HUDEP-2 (cell line): ENCODE measurements around the gene C10orf67.
"Not testable (repeated sequence)": the region's sequence is repeated elsewhere in the genome, so short reads cannot be mapped to it uniquely, and the experiment has no call there.

Experiments used
- DNase-seq, 76 experiments: peaks; one replicate each; lab custom pipeline; 2025; ENCODE audit not compliant: unreplicated experiment in 76 of 76; lab: John Stamatoyannopoulos, UW

The C10orf67 gene

DNA sequence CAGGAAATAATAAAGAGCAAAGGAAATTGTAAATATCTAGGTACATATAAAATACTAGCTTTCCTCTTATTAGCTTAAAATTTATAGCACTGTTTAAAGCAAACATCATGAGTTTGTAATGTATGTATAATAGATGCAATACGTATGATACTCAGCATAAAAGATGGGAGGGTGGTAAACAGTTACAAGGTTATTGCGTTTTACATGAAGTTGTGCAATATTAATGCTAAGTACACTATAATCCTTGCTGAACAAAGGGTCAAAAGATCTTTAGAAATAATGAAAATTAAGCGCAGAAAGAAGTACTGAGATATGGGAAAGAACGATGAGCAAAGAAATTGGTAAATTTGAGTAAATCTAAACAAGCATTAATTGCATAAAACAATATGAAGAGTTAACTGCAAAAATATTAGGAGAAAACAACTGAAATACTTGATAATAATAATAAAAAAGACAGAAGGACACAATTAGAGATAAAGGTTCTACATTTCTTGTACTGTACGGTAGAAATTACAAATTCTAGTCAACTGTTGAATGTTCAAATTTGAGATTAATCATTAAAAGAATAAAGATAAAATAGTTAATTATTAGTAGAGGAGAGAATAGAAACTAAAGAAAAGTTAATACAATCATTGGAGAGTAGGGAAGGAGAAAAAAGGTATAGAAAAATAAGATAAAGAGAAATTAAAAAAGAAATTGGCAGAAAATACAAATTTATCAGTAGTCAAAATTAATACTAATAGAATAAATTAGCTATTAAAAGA is 17.9 kb downstream of the C10orf67 start:
- DNase-seq: no peak

DNA sequence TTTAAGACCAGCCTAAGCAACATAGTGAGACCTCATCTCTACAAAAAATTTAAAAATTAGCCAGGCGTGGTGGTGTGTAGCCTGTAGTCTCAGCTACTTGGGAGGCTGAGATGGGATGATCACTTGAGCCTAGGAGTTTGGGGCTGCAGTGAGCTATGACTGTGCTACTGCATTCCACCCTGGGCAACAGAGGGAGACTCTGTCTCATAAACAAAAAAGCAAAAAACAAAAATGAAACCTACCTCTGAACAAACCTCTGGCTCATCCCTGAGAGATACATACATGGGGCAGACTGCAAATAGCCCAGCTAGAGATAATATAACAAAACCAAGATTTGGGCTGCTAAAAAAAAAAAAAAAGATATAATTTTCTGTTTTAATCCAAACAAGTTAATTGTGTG is 19.5 kb downstream of the C10orf67 start:
- DNase-seq: no peak

DNA sequence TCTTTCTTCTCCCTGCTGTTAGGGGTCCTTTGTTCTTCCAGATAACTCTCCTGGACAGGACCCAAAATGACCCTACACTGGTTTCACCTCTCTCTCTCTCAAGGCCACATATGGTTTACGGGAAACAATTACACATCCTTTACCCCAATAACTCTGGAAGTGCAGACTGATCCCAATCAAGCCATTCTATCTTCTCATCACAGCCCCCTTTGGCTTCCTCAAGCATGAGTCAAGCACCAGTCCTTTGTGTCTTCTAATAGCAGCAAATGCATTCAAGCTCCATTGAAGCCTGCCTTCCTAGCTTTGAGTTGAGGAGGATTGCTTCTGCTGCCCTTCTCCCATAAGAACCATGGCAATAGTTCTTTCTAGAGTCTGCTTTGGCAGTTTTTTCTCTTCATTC is 20.2 kb downstream of the C10orf67 start:
- no peak for DNase-seq

DNA sequence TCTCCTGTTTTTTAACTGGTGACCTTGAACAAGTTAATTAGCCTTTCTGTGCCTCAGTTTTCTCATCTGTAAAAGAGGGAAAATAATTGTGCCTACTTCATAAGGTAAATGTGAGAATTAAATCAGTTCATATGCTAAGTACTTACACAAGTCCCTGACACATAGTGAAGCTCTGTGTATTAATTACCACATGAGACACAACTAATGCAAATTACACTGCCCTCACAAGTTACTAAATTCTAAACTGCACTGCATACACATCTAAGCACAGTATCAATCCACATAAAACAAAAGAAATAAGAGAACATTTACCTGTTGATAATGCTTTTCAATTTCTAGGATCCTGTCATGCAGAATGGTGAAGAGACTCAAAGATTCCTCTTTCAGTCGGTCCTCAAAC is 22.5 kb downstream of the C10orf67 start:
- DNase-seq: no peak

DNA sequence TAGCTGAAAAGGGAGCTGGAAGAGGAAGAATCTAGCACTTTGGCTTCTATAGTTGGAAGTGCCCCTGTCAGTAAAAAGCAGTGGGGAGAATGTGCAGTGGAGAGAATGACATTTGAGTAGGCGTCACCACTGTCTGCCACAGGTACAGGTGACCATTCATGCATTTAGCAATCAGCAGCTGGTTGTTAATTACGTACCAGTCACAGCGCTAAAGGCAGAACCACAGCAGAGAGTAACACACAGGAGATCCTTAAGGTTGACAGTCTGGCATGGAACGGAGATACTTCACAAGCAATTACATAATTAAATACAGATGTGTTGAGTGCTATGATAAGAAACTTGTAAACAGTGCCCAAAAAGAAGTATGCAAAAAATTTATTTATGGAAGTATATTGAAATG is 24.8 kb downstream of the C10orf67 start:
- no peak for DNase-seq

DNA sequence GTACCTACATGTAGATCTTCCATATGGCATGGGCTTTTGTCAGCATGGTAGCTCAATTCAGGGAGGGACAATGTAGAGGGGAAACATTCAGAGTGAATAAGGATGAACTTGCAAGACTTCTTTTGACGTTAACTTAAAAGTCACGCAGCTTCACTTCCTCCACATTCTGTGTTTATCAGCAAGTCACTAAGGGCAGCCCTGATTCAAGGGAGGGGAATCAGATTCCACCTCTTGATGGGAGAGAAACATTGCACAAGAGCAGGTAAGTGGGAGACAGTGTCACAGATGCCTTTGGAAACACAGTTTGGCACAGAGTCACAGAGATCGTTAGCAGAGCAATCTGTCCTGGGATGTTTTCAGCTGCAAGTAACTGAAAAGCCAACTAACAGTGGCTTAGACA is 26.2 kb downstream of the C10orf67 start:
- DNase-seq: no peak

DNA sequence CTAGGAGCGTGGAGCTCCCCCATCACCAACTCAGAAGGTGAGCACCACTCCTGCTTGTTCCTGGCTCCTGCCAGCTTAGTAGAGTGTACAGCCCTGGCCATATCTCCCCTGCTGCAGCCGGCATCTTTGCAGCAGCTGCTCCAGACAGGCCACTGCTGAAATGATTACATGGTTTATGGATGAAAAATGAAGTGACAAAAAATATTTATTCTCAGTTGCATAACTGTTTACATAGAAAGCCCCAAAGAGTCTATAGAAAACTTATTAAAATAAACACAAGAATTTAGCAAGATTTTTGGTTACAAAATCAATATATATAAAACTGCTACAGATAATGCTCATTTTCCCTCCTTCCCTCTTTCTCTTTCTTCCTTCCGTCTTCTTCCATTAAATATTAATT is 27.2 kb downstream of the C10orf67 start:
- no peak for DNase-seq

DNA sequence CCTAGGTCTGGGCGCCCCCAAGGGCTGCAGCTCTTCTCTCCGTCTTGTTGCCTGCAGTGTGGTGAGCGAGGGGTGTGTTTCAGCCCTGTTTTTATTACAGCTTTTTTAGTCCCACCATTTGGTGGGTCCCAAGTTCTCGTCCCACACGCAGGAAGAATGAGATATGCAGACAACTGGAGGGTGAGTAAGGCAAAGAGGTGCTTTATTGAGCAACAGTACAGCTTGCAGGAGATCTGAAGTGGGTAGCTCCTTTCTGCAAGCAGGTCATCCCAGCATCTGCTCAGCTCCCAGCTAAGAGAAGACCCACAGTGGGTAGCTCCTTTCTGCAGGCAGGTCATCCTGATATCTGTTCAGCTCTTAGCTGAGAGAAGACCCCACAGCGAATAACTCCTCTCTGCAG is 28.2 kb downstream of the C10orf67 start:
- no peak for DNase-seq

DNA sequence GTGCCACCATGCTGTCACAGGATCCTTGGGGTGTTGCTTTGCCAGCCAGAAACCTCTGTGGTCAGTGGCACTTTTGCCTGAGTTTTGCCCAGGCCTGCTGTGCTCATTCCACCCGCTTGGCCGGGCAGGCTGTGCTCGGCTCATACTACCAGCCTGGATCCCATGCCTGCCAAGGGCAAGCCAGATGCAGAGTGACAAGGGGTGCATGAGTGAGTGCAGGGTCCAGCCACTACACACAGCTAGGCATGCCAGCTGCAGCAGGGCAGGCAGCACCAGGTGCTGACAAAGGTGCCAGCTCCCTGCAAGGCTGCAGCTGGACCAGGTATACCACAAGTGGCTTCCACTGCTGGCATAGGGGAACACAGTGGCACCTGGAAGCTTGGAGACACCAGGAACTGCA is 28.6 kb downstream of the C10orf67 start:
- no peak for DNase-seq

DNA sequence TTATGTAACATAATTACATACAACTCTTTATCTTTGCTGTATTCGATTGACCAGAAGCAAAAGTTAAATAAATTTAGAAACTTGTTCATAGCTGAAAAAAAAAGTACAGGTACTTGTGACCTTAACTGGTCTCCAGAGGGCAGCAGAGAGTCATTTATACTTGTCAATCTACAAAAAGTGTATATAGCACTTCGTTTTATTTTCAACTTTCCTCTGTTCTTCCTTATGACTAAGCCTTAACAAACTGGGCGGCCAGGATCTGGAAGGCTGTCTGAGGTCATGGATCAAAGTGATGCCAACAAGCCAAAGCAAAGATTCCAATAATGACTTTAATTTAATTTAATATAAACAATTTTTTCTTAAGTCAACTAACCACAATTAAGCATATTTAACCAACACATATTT is 29.8 kb downstream of the C10orf67 start:
- peak in 30 of 76 experiments; percentile 2 to 54 (median 21) for DNase-seq

DNA sequence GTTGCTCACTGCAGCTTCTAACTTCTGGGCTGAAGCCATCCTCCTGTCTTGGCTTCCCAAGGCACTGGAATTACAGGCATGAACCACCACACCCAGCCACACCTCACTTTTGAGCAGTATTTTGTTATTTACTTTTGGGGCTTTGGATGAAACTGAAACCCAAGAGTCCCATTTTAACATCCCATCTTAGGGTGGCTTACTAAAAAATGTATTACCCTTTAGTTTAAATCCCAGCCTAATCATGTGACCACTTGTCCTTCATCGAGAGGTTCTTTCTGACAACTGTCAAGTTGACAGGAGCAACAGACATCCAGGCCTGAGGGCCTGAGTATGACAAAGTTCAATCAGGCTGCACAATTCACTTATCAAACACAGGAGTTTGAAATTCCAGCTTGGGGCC is 33.6 kb downstream of the C10orf67 start:
- DNase-seq: no peak

DNA sequence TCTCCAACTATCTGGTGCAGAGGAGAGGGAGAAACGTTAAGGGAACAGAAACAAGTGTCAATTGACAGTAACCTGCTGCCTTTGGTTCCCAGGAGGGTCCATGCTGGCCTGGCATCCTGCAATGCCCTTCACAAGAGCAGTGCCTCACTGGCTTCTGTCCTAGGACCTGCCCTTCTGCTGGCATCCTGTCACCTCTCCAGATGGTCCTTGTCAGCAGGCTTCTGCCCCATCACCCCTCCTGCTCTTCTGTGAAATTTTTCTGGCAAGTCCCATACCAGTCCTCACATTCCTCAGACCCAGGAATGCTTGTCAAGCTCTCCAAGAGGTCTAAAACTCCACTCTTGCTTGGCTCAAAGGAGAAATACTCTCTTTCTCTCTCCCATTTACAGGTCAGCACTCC is 34.2 kb downstream of the C10orf67 start:
- no peak for DNase-seq

DNA sequence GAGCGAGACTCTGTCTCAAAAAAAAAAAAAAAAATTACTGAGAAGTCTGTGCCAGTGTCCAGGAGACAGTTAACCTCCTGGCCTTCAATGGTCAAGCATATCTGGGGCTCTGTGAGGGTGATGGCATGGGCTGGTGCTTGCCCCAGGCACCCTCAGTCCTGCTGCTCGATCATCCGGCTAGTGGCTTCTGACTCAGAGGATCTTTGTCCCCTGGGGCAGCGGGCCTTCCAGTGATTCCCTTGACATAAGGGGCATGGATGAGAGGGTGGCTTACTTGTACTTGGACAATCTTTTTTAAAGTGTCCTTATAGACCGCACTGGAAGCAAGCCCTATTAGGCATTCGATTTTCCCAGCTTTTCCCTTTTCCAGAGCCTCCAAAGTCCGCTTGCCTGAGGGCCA is 44.6 kb downstream of the C10orf67 start:
- not testable (repeated sequence) for DNase-seq

DNA sequence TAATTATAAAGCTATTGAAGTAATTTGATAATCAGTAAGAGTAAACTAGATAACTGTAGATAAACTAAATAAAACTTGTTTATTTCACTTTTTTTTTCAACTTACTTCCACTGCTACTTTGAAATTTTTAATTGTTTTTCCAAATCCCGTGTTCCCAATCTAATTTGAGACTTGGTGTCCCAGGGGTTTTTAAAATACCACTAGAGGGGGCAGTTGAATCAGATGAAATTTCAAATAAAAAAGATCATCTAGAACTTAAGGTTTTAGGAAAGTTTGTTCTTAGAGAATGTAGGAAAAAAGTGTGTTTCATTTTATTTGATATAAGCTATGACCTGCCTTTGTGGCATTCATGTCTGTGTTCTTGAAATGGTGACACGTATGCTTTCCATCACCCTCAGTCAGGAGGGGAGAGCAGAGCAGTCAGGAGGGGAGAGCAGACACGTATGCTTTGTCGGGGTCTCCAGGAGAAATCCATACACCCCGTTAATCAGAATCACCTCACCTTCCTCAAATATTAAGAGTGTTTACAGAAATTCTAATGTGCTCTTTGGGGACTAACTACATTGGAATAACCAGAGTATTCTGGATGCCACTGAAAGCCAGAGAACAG is 49.9 kb downstream of the C10orf67 start:
- no peak for DNase-seq

DNA sequence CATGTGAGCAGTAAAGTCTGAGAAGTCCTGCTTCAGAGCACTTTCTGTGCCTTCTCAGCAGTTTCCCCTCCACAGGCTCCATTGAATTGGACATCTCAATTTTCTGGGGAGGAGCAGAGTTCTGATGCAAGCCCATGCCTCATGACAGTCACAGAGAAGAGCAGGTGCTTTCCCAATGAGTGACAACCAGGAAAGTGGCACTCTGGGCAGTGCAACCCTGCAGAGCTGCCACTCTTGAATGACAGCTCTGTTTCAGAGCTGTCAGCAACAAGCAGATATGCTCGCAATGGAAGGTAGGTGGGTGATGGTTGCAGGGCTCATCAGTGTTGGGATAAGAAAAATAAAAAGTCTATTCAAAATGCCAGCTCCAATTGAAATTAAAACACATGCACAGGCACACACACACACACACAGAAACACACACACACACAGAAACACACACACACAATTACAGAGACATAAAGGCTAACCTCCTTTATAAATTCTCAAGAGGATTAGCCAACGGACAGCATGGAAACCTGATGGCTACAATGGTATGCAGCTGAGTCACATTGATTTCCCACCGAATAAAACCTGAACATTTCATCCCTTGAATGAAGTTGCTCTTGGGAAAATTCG is 50.5 kb downstream of the C10orf67 start:
- DNase-seq: no peak

DNA sequence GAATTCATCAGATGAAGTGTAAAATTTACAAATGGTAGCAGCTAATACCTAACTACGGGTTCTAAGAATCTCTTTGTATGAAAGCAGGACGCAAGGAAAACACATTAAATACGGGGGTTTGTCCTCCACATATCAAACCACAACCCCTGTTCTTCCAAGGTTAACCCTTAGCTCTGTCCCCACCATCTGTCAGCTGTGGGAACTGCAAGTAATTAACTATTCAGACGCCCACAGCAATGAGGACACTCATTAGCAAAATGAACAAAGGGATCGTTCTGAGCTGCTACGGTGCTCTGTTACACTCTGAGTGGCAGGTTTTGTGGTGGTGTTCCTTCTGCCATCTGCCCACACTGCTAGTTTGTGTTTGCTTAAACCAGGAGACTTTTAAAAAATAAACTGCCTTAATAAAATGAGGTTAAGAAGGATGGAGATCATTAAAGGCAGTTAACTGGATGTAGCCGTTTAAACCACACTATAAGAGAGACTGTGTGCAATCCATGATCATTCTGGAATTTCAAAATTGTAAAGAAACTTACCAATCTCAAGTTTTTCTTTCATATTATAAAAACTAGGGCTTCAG is 51.4 kb downstream of the C10orf67 start:
- DNase-seq: peak in 30 of 76 experiments; percentile 1 to 56 (median 20)

DNA sequence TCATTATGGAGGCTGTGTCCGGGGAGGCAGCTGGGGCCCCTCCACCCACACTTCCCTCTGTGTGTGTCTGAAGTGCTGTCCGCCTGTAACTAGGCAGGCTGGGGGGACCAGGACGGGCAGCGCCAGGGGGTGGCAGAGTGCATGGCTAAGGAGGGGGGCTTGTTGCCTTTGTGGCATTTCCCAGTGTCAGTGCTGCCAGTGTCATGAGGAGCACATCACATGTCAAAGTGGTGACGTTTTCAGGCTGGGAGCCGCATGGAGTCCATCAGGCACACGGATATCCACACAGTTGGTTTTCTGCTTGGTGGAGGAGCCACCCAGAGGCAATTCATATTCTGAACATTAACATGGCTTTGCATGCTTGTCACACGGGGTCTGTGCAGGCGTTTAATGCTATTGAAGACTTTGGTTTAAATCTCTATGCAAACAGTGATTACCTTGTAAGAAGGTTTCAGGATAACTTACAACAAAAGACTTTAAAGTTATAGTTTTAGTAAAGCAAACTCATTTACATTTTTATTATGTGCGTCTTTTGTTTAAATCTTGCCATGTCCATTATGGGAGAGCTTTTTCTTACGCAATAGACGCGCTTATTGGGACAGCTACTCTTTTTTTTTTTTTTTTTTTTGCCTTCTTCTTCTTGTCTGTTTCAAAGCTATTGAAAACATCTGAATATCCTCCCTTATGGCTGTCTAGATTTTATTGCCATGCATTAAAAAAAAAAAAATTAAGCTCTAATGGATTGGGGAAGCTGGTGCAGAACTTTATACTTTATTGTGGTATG is 52.9 kb downstream of the C10orf67 start:
- DNase-seq: no peak

DNA sequence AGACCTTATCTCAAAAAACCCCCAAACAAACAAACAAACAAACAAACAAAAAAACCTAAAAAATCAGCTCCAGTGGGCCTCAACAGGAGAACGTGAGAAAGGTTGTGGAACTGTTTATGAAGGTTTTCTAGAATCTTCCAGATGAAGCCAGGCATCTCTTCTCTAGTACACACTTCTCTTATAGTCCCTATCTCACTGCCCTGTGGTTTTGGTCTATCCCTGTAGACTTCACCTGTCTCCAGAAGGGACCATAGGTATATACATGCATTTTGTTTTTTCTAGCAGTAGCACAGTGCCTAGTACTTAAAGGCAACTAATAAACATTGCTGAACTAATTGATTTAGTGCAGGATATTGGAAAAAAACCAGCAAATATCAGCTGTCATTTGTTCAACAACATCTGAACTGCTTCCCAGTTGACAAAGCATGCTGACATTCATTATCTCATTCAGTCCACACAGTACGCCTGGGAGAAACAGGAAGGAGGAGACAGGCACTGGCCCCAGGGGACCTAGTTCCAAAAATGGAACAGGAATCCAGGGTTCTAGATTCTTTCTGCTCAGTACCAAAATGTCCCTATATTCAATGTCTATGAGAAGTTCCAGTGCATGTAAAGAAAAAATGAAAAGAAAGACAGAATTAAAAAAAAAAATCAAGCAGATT is 59.8 kb downstream of the C10orf67 start:
- no peak for DNase-seq

DNA sequence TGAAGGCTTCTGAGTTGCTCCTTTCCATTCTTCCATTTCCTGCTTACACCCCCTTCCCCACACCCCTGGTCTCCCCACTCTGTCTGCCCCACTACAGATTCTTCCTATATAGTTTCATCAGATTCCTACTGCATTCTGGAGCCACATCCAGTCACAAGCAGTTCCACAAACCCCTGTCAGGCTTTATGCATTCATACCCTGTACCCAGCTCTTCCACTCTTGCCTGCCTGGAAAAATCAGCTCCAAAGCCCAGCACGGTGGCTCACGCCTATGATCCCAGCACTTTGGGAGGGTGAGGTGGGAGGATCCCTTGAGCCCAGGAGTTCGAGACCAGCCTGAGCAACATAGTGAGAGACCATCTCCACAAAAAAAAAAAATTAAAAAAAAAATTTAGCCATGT is 60.4 kb downstream of the C10orf67 start:
- DNase-seq: no peak

DNA sequence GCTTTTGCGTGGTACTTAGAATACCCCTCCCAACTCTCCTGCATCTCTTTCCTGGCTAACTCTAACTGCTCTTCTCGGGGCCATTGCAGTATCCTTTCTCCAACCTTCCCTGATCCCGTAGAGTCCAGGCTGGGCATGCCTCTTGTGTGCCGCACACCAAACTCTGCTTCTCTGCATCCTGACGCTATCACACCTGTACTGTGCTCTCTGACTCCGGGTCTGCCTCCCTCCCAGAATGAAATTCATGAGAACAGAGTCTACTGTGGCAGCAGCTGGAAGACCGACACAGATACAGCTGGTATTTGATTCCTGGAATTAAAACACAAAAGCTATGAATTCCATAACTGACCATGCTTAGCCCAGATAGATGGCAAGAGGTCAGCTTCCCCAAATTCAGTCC is 60.9 kb downstream of the C10orf67 start:
- no peak for DNase-seq
